ENCODE data around the gene TNFSF4.

The TNFSF4 gene

GRCh38 chr1:173224280-173224892 lies 17.3 kb upstream of the TNFSF4 start:
- TF ChIP-seq CTCF (IDR thresholded peaks at IDR 0.05; ENCODE audit: low read depth, low read length), result no peak
- DNase-seq (ENCODE audit: low read depth in 2 of 2), result peak in 1 of 2 donors; percentile 13

GRCh38 chr1:173223031-173223380 lies 15.9 kb upstream of the TNFSF4 start:
- H3K4me3 ChIP-seq (replicated peaks in 1 of 2; ENCODE audit: low read depth in 2 of 2, low read length in 2 of 2), result no peak overlapping the region
- no peak for TF ChIP-seq CTCF (IDR thresholded peaks at IDR 0.05; ENCODE audit: low read depth, low read length)
- no peak for DNase-seq (ENCODE audit: low read depth in 2 of 2)

More at GRCh38 chr1:173224280-173224892, 17.3 kb upstream of the TNFSF4 start:
- H3K4me3 ChIP-seq (replicated peaks in 1 of 2; ENCODE audit: low read depth in 2 of 2, low read length in 2 of 2), result no peak overlapping the region

- H3K4me3 ChIP-seq (replicated peaks in 1 of 2; ENCODE audit: low read depth in 2 of 2, low read length in 2 of 2), result no peak overlapping the region
- TF ChIP-seq CTCF (IDR thresholded peaks at IDR 0.05; ENCODE audit: low read depth, low read length), result no peak
- DNase-seq (ENCODE audit: low read depth in 2 of 2), result no peak
Observed at GRCh38 chr1:173222149-173223030, 15.3 kb upstream of the TNFSF4 start.

- H3K4me3 ChIP-seq (replicated peaks in 1 of 2; ENCODE audit: low read depth in 2 of 2, low read length in 2 of 2), result no peak overlapping the region
- TF ChIP-seq CTCF (IDR thresholded peaks at IDR 0.05; ENCODE audit: low read depth, low read length), result no peak
- DNase-seq (ENCODE audit: low read depth in 2 of 2), result no peak
Observed at GRCh38 chr1:173220157-173220556, 13.0 kb upstream of the TNFSF4 start.

GRCh38 chr1:173213665-173214064 lies 6.5 kb upstream of the TNFSF4 start:
- no peak for DNase-seq (ENCODE audit: low read depth in 2 of 2)
- TF ChIP-seq CTCF (IDR thresholded peaks at IDR 0.05; ENCODE audit: low read depth, low read length), result no peak
- H3K4me3 ChIP-seq (replicated peaks in 1 of 2; ENCODE audit: low read depth in 2 of 2, low read length in 2 of 2), result no peak overlapping the region

GRCh38 chr1:173212952-173213491 lies 5.9 kb upstream of the TNFSF4 start:
- no peak for TF ChIP-seq CTCF (IDR thresholded peaks at IDR 0.05; ENCODE audit: low read depth, low read length)
- no peak for DNase-seq (ENCODE audit: low read depth in 2 of 2)
- no peak overlapping the region for H3K4me3 ChIP-seq (replicated peaks in 1 of 2; ENCODE audit: low read depth in 2 of 2, low read length in 2 of 2)

Data from cardiac fibroblast (primary cell).